ENCODE results near the gene CYP2A6. TPM values are rescaled to one million over a fixed set of nuclear protein-coding genes. Genes with fewer than 3 reads are reported as not detected.

CYP2A6 gene
- total and polyA plus RNA-seq, 2 experiments from 2014 or later: 0.42 TPM; not detected in 1

GRCh38 chr19:40797166-40797962 is 52.9 kb downstream of the CYP2A6 start:
- H3K4me3 ChIP-seq: no peak overlapping the region

More at GRCh38 chr19:40797166-40797962, 52.9 kb downstream of the CYP2A6 start:
- H3K36me3 ChIP-seq: peaks cover 8% of the 10 kb centered on the region
- peak overlapping the region; percentile 90 for H3K27ac ChIP-seq
- no peak for TF ChIP-seq CTCF (IDR thresholded peaks at IDR 0.05; ENCODE audit: low read depth, low read length)
- no peaks in the 10 kb centered on the region for H3K9me3 ChIP-seq (ENCODE audit: low read depth)
- no peaks in the 10 kb centered on the region for H3K27me3 ChIP-seq
- no peak for DNase-seq (ENCODE audit: low read depth in 1 of 2, low spot score in 1 of 2)
- H3K4me1 ChIP-seq (ENCODE audit: low read depth): peaks cover 22% of the 10 kb centered on the region

Other genes with a start within 250 kb of the CYP2A6 start
- 85.3 and 203 TPM in 2 replicates for gene LTBP4, start 249.1 kb downstream of the CYP2A6 start, total RNA-seq
- gene LTBP4, start 249.1 kb downstream of the CYP2A6 start, polyA plus RNA-seq: 158 and 255 TPM in 2 replicates
- gene NUMBL, start 159.8 kb downstream of the CYP2A6 start, total RNA-seq: 17.1 and 21.7 TPM in 2 replicates
- 12.6 and 13.8 TPM in 2 replicates for gene NUMBL, start 159.8 kb downstream of the CYP2A6 start, polyA plus RNA-seq
- 82.5 and 90.1 TPM in 2 replicates for gene COQ8B, start 133.6 kb downstream of the CYP2A6 start, total RNA-seq
- 62.6 and 90.6 TPM in 2 replicates for gene COQ8B, start 133.6 kb downstream of the CYP2A6 start, polyA plus RNA-seq
- 19.1 and 19.4 TPM in 2 replicates for gene ITPKC, start 133.3 kb downstream of the CYP2A6 start, total RNA-seq
- 12.5 and 15.4 TPM in 2 replicates for gene ITPKC, start 133.3 kb downstream of the CYP2A6 start, polyA plus RNA-seq
- 7.6 and 9.6 TPM in 2 replicates for gene ACTMAP, start 100.0 kb downstream of the CYP2A6 start, total RNA-seq
- 30.4 and 40.0 TPM in 2 replicates for gene ACTMAP, start 100.0 kb downstream of the CYP2A6 start, polyA plus RNA-seq
- 158 and 230 TPM in 2 replicates for gene SNRPA, start 99.2 kb downstream of the CYP2A6 start, total RNA-seq
- gene SNRPA, start 99.2 kb downstream of the CYP2A6 start, polyA plus RNA-seq: 145 and 155 TPM in 2 replicates
- not detected in 2 replicates for gene MIA, start 74.9 kb downstream of the CYP2A6 start, total RNA-seq
- not detected in 2 replicates for gene MIA, start 74.9 kb downstream of the CYP2A6 start, polyA plus RNA-seq
- gene RAB4B, start 72.2 kb downstream of the CYP2A6 start, total RNA-seq: 15.8 and 21.8 TPM in 2 replicates
- gene RAB4B, start 72.2 kb downstream of the CYP2A6 start, polyA plus RNA-seq: 21.3 and 38.9 TPM in 2 replicates
- 99.5 and 109 TPM in 2 replicates for gene EGLN2, start 51.3 kb downstream of the CYP2A6 start, total RNA-seq
- 96.4 and 122 TPM in 2 replicates for gene EGLN2, start 51.3 kb downstream of the CYP2A6 start, polyA plus RNA-seq
- not detected in 2 replicates for gene CYP2A7, start 31.8 kb upstream of the CYP2A6 start, total RNA-seq
- gene CYP2A7, start 31.8 kb upstream of the CYP2A6 start, polyA plus RNA-seq: not detected in 2 replicates
- not detected in 2 replicates for gene CYP2B6, start 140.8 kb upstream of the CYP2A6 start, total RNA-seq
- not detected in 2 replicates for gene CYP2B6, start 140.8 kb upstream of the CYP2A6 start, polyA plus RNA-seq
- gene CYP2A13, start 238.0 kb upstream of the CYP2A6 start, total RNA-seq: not detected in 2 replicates
- not detected in 2 replicates for gene CYP2A13, start 238.0 kb upstream of the CYP2A6 start, polyA plus RNA-seq